Measurements from ENCODE around the gene COL4A1. TPM values are rescaled to one million over a fixed set of nuclear protein-coding genes. Genes with fewer than 3 reads are reported as not detected.

Gene COL4A1
- polyA plus RNA-seq, 3 donors = 552 to 601 (median 564) TPM

- DNase-seq (ENCODE audit: low read depth in 3 of 3, low spot score in 2 of 3) = no peak
These were observed 77.7 kb downstream of the COL4A1 start for GRCh38 chr13:110228936-110229904.

DNA sequence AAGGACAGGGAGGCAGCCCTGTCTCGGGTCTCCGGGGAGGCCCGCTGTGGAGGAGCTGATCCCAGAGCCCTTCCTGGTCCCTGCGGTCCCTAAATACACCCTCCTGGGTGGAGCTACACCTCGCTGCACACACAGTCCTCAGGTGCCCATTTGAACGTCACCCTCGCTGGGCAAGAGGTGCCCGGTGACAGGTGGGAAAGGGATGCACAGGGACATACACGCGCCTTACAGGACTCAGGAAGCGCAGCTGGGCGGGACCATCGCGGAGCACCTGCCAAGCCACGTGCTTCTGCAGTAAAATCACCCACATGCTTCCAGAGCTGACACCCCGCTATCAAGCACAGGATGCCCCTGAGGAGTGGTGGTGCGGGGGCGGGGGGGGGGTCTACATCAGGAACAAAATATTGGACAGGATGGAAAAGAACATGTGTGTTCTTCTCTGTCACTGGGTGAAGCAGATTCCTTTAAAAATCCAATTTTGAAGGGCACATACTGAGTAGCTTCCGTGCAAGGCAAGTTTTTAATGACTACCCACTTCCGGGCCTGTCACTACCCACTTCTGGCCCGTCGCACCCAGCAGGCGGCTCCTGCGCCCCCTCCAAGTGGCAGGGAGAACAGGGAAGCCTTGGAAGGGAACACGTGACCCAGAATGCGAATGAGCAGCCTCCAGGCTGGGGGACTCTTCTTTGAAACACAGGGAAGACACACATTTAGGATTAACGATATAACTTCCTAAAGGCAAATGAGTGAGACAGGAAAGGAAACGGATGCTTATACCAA lies 78.9 kb downstream of the COL4A1 start:
- no peak for DNase-seq (ENCODE audit: low read depth in 3 of 3, low spot score in 2 of 3)

DNA sequence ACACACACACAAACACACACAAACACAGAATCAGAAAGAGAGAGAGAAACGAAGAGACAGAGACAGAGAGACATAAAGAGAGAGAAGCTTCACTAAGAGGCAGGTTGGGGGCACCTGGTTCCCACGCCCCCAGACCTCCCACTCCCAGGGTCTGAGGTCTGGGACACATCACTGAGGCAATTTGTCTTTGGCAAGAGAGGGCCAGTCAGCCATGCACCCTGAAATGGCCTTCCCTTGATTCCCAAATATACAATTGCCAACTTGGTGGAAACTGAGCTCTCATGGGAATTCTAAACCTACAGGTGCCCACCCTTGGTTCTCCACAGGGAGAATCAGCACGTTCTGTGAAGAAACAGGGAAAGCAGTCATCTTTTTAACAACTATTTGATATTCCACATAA lies 79.5 kb downstream of the COL4A1 start:
- no peak for DNase-seq (ENCODE audit: low read depth in 3 of 3, low spot score in 2 of 3)

- DNase-seq (ENCODE audit: low read depth in 3 of 3, low spot score in 2 of 3) = peak in 1 of 3 donors; percentile 55
These were observed 81.1 kb downstream of the COL4A1 start for GRCh38 chr13:110225609-110226574.

DNA sequence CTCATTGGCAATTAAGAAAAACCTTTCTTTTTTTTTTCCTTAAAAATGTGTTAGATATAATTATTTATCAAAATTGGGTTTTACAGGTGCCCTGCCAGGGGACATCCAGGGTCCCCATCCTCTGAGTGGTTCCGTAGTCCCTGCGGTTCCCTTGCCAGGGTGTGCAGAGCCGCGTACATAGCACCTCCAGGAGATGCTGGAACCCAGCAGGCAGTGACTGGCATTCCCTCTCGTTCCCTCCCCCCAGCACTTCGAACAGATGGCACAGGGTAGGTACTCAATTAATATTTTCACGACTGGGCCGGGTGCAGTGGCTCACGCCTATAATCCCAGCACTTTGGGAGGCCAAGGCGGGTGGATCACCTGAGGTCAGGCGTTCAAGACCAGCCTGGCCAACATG lies 82.0 kb downstream of the COL4A1 start:
- no peak for DNase-seq (ENCODE audit: low read depth in 3 of 3, low spot score in 2 of 3)

DNA sequence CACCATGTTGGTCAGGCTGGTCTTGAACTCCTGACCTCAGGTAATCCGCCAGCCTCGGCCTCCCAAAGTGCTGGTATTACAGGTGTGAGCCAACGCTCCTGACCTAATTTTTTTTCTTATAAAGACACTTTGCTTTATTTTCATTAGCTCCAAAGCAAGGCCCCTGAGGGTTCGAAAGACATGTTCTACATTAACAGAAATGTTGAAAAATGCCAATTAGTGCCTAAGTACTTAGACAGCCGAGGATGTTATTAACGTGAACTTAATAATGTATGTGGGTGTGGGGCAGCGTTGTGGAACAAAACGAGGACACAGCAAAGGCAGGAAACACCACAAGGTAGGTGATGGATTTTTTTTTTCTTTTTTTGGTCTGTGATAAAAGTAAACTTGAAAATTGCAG lies 82.4 kb downstream of the COL4A1 start:
- no peak for DNase-seq (ENCODE audit: low read depth in 3 of 3, low spot score in 2 of 3)

DNA sequence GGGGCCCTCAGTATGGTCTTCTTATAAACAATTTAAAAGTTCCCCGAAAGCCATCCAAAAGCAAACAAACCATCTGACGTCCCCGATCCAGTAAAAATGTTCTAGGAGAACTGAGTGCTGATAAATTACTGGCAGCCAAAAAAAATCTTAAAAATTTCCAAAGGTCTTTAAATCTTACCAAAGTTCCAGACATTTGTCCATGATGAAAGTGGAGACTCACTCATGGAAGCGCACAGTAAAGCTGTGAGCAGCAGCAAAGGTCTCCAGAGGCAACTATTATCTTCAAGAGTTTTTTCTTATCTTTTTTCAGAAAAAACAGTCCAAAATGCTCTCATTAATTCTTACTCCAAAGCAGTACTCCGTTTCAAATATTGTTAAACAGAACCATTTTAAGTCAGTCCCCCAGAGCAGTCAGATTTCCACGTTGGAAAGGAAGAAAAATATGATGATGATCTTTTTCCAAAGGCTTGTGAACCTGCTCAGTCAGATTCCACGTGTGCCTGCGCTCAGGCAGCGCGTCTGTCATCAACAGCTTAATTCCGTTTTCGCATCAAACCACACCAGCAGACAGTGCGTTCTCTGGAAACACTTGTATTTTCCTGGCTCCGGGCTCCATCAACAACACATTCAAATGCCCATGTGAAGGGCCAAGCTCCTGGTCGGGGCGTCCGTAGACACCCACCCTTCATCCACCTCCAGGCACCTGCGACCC lies 85.4 kb downstream of the COL4A1 start:
- DNase-seq (ENCODE audit: low read depth in 3 of 3, low spot score in 2 of 3) = no peak

DNA sequence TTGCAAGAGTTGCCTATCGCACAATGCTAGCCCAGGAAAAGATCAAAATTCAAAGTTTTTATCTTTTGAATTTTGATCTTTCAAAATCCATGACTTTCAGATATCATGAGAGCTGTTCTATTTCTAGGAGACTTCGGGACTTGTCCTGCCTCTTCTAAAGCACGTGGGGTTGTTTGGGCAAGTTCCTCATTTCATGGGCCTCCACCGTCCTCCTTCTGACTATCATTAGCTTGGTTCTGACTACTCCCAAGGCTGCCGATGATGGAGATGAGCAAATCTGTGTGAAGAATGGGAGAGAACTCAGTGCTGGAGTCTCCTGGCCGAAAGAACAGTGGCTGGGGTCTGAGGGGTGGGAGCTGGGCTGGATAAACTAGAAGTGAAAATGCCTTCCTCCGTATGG lies 86.5 kb downstream of the COL4A1 start:
- DNase-seq (ENCODE audit: low read depth in 3 of 3, low spot score in 2 of 3) = no peak

DNA sequence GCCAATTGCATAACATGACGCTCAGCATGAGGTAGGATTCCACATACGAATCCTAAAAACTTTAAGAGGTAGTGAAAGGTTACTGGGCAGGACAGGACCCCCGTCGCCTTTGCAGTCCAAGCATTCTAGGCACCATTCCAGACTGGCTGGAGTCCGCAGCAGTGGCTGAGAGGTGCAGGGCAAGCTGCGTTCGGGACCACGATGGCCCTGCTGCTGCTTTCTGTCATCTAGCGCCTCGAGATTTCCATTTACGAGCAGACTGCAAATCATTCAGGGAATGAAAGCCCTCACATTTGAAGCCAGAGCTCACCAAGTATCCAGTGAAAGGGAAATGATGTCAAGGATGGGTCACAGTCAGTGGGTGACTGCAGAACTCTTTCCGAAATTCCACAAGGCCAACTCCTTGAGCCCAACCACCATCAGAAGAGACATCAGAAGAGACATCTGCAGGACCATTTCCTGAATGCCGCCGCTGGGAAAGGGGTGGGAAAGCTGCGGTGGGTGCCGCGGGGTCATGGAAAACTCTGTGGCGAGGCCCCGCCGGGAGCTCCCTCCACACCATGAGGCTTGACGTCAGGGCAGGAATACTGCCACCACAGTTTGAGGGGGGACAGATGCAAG lies 88.3 kb downstream of the COL4A1 start:
- no peak for DNase-seq (ENCODE audit: low read depth in 3 of 3, low spot score in 2 of 3)

DNA sequence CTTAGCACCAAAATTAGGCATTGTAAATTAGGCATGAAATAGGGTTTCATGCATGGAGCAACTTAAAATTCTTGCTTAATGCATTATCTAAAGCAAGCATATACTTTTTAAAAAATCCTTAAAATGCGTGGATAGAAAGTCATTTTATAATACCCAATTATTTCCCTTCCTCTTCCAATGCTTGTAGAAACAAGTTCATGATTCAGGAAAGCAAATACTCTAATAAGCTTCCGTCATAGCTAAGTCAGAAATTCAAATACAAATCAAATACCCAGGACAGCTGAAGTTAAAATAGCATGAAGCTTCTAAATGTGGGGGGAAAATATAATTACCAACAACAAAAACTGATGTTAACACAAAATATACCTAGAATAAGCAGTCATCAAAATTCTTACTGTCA lies 89.1 kb downstream of the COL4A1 start:
- no peak for DNase-seq (ENCODE audit: low read depth in 3 of 3, low spot score in 2 of 3)

- DNase-seq (ENCODE audit: low read depth in 3 of 3, low spot score in 2 of 3) = no peak
These were observed 89.9 kb downstream of the COL4A1 start for GRCh38 chr13:110217085-110217484.

- DNase-seq (ENCODE audit: low read depth in 3 of 3, low spot score in 2 of 3) = no peak
These were observed 90.4 kb downstream of the COL4A1 start for GRCh38 chr13:110216398-110217041.

DNA sequence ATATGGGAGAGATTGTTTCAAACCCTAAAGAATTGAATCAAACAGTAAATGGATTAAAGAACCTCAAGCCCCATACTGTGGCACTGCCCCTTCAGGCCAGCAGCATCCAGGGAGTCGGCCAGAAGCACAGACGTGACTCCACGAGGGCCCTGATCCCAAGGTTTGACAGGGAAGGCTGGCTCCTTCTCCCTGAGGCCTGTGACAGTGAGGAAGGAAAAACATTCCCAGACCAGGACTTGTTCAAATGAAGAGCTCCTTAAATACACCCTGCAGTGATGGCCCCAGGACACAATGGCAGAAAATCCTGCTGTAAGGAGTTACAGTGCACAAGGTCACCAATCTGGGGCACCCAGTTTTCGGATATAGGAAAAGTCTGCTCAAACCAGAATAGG lies 91.0 kb downstream of the COL4A1 start:
- DNase-seq (ENCODE audit: low read depth in 3 of 3, low spot score in 2 of 3) = no peak

DNA sequence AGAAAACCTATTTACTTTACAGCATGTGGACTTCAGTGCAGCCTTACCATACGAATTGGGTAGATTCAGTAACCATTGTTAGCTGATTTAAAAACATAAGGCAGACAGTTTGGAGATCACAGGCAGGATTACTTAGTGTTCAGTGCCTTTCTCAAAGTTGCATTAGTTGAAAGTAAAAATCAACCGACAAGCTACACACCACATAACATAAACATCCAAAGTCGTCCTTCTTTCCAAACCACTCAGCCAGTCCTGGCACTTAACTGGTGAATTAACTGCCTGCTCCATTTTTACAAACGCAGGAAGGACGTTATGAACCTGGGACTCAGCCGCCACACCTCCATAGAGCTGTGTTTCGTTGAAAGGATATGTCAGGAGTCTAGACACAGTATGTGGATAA lies 91.4 kb downstream of the COL4A1 start:
- no peak for DNase-seq (ENCODE audit: low read depth in 3 of 3, low spot score in 2 of 3)

- DNase-seq (ENCODE audit: low read depth in 3 of 3, low spot score in 2 of 3) = no peak
These were observed 92.3 kb downstream of the COL4A1 start for GRCh38 chr13:110214637-110215036.

DNA sequence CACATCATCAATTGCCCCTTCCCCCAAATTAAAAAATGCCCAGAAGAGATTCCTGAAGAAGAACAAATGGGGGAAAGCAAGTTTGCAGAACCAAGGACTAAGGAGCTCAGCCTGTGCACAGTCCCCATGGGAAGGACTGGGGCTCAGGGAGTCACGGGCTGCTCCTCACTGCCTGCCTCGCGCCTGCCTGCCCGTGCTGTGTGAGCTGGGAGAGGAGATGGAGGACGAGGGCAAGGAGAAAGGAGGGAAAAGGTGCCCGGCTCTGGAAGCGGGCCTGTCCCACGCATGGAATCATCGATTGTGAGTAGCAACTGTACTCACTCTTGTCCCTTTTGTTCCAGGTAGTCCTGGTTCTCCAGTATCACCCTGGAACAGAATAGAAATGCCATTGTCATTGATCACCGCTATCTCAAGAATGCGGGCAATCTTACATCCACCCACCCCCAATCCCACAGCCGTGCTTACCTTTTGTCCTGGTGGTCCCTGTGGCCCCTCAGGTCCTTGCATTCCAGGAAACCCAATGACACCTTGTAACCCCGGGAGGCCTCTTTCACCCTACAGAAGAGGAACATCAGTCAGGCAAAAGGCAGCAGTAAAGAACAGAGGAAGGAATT lies 93.4 kb downstream of the COL4A1 start:
- DNase-seq (ENCODE audit: low read depth in 3 of 3, low spot score in 2 of 3) = no peak

DNA sequence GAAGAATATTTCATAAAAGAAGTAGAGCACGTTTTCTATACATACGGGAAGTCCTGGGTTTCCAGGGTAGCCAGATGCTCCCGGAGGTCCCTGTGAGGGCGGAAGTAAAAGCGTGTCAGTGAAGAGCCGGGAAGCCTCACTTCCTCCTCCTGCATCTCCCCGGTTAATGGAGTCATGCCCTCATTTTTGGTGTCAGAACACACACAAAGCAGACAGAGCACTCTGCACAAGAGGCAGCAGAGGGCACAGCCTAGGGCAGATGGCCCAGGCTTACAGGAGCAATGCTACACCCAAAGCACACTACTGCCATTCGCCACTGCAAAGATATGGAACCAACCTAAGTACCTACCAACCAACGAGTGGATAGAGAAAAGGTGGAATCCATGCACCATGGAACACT lies 94.4 kb downstream of the COL4A1 start:
- no peak for DNase-seq (ENCODE audit: low read depth in 3 of 3, low spot score in 2 of 3)

- DNase-seq (ENCODE audit: low read depth in 3 of 3, low spot score in 2 of 3) = no peak
These were observed 95.2 kb downstream of the COL4A1 start for GRCh38 chr13:110211735-110212134.

DNA sequence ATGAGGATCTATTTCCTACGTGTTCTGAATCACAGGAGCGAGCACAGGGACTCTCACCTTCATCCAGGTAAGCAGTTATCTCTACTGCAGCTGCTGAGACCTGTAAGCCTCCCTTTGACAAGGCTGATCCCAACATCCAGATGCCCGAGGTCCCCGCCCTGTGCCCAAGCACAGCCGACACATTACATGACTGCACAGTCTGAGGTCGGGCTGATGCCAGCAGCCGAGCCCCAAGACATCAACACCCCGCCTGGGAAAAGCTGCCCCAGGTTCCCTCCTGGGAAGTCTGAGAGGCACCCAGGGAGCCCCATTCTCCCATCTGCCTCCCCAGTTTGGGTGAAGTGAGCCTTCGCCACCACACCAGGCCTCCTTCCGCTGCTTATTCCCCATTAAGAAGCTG lies 95.9 kb downstream of the COL4A1 start:
- DNase-seq (ENCODE audit: low read depth in 3 of 3, low spot score in 2 of 3) = no peak

Data from right renal cortex interstitium (tissue), 3 donors.